NCI-H774 (cell line): ENCODE measurements around the gene INHBC.
"Not testable (repeated sequence)": the region's sequence is repeated elsewhere in the genome, so short reads cannot be mapped to it uniquely, and the experiment has no call there.

Experiments
- DNase-seq: peaks from one replicate; lab custom pipeline; 2025; lab: John Stamatoyannopoulos, UW

The INHBC gene

DNA sequence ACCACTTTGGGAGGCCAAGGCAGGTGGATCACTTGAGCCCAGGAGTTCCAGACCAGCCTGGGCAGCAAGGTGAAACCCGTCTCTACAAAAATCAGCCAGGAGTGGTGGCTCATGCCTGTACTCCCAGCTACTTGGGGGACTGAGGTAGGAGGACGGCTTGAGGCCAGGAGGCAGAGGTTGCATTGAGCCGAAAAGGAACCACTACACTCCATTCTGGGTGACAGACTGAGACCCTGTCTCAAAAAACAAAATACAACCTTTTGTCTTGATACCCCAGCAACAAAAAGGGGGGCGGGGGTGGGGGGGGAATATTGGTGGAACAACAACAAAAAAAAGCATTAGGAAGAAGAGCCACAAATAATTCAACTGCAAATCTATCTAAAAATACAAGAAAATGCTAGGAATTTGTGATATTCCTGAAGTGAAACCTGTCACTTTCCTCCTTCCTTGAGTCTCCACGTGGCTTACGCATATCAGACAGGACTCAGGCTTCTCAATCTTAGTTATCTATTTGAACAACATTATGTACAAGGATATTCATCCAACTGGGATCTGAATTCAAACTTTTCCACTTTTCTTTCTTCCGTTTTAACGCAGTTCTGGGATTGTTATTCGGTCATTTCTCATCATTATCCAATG, 5.0 kb upstream of the INHBC start:
- no peak for DNase-seq

DNA sequence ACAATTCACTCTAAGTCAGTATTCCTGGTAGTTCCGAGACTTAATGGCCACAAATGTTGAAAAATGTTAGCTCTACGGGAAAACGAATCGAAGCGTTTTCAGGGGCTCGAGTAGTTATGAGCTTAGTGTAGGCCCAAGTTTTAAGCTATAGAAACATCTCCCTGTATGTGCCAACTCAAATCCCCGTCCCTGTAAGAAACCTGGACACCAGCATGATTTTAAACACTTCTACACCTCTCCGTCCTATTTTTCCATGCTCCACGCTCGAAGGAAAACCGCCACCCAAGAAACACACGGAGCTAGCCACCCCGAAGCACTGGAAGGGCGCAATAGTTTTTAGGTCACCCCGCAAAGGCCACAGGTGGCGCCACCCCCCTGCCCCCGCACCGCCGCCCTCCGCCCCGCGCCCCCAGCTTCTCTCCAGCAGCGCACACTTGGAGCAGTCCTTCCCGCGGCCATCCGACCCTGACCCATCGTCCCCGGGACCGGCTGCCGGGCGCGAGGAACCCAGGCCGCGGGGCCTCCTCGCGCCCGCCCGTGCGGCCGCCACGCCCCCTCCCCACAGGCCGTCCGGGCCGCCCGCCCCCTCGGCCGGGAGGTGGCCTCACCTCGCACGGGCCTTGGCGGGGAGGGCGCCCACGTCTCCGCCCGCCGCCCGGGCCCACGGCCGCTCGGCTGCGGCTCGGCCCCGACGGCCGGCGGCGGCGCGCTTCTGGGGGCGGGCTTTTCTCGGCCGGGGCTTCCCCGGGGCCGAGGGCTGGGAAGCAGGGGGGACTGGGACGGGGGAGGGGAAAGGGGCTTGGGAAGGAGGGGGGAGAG, 4.3 kb upstream of the INHBC start:
- peak; percentile 79 for DNase-seq

DNA sequence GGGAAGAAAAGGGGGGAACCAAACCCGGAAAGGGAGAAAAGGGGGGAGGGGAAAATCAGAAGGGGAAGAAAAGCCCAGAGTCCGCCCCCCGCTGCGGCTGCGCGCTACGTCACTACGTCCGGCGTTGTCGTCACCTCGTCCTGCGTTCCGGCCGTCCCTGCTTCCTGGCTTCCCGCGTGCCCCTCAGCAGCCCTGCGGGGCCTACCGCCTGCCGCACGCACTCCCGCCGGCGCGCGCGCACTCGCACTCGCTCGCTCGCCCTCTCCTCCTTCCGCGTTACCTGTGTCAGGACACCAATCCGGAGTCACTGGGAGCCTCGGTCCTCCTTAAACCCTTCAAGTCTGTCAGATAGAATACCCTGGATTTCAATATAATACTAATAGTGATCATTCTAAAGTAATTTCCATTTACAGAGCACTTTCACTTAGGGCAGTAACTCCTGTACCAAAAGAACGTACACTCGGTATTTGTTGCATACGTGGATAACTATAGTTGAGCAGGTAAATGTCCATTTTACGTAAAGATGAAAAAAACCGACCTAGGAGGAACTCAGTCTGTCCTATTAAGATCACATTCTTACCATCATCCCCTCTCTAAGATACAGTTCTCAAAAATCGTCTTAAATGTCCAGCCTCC, 3.5 kb upstream of the INHBC start, which contains the start of gene R3HDM2:
Gene R3HDM2 (minus strand): TSS at position 113 of the 636 bp plus-strand sequence. CDS start 120,615 bp downstream, outside the sequence.
- DNase-seq = peak; percentile 97

DNA sequence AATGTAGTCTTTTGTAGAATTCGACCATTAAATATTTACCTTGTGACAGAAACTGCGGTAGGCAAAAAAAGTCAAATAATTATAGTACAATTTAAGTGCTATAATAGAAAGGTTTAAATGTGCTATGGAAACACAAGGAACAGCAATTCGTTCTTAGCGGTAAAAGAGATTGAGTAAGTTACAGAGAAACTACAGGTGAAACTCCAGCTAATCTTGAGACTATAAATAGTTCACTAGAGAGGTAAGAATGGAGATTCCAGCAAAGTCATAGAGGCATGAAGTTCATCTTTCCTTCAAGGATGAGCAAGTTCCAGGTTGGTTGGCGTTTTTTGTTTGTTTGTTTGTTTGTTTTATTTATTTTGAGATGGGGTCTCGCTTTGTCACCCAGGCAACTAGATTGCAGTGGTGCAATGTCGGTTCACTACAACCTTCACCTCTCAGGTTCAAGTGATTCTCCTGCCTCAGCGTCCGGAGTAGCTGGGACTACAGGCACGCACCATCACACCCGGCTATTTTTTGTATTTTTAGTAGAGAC, 2.9 kb upstream of the INHBC start:
- DNase-seq = no peak

DNA sequence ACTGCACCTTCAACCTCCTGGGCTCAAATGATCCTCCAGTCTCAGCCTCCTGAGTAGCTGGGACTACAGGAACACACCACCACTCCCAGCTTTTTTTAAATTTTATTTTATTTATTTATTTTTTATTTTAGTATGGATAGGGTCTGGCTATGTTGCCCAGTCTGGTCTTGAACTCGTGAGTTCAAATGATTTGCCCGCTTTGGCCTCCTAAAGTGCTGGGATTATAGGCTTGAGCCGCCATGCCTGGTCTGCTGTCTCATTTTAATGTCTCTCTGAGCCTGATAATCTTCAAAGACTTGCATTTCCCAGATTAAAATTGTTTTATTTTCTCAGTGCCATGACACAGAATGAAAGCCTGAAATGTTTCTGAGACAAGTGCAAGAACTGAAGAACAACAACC, 1.2 kb upstream of the INHBC start:
- DNase-seq = no peak

DNA sequence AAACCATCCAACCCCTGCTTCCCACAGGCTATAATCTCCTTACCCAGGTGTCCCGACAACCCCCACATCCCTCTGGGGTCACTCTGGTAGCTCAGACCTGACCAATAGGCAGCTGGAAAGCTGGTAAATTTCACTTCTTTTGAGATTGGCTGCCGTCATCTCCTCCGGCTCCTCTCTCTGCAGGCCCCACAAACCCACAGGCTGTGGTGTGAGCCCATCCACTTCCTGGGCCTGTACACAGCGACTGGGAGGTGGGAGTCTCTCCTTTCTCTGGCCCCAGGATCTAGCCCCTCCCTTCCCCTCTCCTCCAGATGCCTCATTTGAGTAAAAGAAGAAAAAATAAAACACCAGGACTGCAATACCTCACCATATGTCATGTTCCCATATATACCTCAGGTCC, 709 bp downstream of the INHBC start:
- no peak for DNase-seq

DNA sequence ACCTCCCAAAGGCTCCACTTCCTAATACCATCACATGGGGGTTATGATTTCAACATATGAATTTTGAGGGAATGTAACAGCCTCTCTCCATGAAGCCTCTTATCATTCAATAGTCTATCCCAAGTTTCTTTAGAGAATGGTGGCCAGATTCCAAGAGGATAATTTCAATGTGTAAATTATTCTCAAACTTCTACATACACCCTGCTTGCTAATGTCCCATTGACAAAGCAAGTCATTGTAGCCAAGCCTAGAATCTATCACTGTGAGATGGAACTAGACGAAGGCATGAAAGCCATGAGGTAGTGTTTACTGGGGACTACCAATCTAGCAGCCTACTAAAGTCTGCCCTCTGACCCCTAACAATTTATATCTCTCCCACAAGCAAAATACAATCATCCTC, 3.8 kb downstream of the INHBC start:
- DNase-seq = no peak

DNA sequence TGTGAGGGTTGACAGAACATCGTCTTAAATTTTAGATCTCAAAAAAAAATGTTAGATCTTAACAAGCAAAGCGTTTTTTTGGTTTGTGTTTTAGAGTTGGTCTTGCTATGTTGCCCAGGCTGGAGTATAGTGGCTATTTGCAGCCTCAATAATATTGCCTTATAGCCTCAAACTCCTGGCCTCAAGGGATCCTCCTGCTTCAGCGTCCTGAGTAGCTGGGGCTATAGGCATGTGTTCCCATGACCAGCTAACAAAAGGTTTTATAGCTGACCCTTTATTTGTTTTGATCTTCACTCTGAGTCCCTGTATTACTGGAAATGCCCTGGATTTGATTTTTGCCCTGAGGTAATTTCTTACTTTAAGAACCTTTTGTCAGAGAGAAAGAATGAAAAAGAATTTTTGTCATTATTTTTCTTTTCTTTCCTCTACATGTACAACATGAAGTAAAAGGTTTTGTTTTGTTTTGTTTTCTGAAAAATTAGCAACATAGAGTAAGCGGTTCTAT, 5.2 kb downstream of the INHBC start:
- DNase-seq = no peak

DNA sequence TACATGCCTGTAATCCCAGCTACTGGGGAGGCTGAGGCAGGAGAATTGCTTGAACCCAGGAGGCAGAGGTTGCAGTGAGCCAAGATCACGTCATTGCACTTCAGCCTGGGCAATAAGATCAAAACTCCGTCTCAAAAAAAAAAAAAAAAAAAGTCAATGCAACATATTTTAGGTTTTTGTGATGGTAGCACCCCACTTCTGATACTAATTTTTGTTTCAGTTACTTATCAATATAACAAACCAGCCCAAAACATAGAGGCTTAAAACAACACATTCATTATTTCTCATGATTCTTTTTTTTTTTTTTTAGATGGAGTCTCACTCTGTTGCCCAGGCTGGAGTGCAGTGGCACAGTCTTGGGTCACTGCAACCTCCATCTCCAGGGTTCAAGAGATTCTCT, 6.8 kb downstream of the INHBC start:
- not testable (repeated sequence) for DNase-seq

DNA sequence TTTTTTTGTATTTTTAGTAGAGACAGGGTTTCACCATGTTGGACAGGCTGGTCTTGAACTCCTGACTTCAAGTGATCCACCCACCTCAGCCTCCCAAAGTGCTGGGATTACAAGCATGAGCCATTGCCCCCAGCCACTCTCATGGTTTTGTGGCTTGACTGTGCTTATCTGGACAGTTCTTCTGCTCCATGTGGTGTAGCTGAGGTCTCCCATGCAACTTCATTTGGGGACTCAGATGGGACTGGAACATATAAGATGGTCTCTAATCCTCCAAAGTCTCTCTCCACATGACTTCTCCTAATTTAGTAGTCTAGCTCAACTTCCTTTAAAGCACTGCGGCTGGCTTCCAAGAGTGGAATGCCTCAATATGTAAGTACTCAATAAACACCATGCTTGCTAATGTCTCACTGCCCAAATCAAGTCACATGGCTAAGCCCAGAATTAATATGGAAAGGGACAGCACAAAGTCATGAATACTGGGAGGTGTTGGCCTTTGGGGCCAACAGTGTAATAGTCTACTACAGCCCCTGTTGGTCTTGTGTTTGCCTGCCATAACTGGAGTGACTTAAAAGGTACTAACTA, 7.4 kb downstream of the INHBC start:
- no peak for DNase-seq

DNA sequence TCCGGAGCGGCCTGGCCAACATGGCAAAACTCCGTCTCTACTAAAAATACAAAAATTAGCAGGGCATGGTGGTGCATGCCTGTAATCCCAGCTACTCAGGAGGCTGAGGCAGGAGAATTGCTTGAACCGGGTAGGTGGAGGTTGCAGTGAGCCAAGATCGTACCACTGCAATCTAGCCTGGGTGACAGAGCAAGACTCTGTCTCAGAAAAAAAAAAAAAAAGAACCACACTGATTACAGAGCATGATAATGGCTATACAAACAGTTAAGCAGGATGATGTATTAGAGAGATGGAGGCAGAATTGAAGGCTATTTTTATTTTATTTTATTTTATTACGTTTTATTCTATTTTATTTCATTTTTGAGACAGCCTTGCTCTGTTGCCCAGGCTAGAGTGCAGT, 9.8 kb downstream of the INHBC start:
- not testable (repeated sequence) for DNase-seq

DNA sequence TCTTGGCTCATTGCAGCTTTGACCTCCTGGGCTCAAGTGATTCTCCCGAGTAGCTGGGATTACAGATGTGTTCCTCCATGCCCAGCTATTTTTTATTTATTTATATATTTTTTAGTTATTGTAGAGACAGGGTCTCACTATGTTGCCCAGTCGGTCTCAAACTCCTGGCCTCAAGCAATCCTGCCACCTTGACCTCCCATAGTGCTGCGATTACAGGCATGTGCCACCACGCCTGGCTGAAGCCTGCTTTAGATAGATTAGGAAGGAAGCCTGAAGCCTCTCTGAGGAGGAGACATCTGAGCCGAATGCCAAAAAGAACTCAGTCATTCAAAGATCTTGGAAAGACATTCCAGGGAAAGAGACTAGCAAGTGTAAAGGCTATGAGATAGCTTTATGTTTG, 10.2 kb downstream of the INHBC start:
- DNase-seq = no peak

DNA sequence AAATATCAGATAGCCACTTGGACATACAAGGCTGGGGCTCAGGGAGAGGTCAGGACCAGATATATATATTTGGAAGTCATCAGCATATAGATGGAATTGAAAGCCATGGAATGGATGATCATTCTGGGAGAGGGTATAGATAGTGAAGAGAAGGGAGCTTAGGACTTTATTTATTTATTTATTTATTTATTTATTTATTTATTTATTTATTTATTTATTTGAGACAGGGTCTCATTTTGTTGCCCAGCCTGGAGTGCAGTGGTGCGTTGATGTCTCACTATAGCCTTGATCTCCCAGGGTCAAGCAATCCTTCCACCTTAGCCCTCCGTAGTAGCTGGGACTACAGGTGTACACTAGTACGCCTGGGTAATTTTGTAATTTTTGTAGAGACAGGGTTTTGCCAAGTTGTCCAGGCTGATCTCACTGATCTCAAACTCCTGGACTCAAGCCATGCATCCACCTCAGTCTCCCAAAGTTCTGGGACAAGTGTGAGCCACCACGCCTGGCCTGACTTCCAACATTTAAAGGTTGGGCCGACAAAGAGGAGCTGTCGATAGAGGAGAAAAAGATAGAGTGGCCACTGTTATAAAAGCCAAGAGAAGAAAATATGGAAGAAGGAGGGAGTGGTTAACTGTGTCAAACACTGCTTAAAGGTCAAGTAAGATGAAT, 11.8 kb downstream of the INHBC start:
- DNase-seq = no peak

DNA sequence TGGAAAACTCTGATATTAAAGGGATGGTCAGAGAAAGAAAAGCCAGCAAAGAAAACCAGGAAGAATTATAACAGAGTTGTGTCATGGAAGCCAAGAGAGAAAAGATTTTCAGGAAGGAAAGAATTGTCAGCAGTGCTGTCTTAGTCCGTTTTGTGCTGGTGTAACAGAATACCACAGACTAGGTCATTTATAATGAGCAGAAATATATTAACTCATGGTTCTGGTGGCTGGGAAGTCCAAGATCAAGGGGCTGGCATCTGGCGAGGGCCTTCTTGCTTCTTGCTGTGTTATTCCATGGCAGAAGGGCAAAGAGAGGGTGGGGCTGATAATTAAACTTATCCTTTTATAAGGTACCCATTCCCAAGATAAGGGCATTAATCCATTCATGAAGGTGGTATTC, 14.1 kb downstream of the INHBC start:
- no peak for DNase-seq

DNA sequence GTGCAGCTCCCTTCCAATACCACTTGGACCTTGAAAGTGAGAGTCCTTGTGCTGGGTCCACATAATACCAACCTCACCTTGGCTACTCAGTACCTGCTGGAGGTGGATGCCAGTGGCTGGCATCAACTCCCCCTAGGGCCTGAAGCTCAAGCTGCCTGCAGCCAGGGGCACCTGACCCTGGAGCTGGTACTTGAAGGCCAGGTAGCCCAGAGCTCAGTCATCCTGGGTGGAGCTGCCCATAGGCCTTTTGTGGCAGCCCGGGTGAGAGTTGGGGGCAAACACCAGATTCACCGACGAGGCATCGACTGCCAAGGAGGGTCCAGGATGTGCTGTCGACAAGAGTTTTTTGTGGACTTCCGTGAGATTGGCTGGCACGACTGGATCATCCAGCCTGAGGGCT, 14.8 kb downstream of the INHBC start:
- no peak for DNase-seq

DNA sequence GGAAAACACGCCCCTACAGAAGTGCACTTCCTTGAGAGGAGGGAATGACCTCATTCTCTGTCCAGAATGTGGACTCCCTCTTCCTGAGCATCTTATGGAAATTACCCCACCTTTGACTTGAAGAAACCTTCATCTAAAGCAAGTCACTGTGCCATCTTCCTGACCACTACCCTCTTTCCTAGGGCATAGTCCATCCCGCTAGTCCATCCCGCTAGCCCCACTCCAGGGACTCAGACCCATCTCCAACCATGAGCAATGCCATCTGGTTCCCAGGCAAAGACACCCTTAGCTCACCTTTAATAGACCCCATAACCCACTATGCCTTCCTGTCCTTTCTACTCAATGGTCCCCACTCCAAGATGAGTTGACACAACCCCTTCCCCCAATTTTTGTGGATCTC, 15.5 kb downstream of the INHBC start:
- DNase-seq = no peak

DNA sequence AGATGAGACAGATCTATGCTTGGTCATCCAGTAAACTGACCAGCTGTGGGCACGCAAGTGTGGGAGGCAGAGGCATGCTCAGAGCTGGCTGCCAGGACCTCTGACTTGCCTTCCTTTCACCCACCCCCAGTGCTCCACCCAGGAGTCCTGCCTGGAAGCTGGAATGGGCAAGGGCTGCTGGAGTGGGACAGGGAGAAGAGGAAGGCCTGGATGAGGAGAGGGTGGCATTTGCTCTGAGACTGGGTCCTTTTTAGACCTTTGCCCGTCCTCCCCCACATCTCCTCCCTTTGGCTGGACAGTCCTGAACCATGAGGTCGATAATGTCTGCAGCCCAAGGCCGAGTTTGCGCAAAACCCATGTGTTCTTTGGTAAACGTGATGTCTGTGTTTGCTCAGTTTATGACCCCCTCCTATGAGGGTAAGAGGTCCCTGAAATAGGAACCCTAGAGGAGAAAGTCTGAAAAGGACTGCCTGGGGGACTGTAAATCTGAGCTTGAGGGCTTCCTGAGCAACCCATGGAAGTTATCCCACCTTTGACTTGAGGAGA, 16.7 kb downstream of the INHBC start:
- no peak for DNase-seq

DNA sequence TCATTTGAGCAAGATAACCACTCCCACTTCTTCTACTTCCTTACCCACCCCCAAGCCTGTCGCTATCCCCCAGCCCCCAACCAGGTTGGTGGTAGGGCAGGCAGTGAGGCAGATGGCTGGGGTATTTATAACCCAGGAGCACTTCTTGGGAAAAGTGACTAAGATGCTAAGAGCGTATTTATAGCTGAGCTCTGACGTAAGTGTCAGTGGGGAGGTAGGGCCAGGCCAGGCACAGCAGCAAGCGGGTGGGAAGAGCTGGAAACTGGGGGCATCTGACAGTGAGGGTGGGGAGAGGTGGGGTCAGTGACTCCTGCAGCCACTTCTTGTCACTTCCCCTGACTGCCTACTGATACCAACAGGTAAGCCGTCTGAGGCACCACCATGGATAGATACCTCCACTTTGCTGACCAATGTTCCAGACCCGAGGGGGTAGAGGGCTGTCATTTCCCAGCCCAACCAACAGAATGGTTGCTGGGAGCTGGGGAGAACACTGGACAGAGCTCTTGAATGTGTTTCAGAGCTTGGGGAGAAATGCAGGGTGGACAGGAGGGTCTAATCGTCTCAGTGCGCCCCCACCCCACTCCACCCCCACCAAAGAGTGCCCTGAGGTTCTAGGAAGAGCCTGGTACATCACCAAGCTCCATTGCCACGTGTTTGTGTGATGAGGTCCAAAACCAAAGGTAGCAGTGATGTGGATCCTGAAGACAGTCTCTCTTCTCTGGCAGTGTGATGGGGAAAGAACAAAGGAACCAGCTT, 17.8 kb downstream of the INHBC start:
- no peak for DNase-seq

DNA sequence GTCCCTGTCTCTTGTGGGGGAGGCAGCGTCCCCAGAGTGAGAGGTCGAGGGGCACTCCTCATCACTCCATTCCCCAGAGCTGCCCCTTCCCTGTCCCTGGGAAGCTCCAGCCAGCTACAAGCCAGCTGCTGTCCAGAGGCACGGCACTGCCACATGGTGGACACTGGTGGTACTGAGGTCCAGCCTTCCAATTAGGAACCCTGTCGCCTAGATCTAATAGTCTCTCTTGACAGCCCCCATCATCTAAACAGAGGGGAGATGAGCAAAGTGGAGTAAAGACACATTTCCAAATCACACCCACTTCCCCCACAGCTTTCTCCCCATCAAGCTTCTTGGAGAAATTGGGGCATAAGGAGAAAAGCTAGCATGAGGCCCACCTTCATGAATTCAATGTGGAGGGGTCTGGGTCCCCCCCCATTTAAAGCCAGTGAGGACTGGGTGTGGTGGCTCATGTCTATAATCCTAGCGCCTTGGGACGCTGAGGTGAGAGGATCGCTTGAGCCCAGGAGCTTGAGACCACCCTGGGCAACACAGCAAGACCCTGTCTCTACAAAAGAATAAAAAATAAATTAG, 18.4 kb downstream of the INHBC start:
- peak; percentile 66 for DNase-seq

DNA sequence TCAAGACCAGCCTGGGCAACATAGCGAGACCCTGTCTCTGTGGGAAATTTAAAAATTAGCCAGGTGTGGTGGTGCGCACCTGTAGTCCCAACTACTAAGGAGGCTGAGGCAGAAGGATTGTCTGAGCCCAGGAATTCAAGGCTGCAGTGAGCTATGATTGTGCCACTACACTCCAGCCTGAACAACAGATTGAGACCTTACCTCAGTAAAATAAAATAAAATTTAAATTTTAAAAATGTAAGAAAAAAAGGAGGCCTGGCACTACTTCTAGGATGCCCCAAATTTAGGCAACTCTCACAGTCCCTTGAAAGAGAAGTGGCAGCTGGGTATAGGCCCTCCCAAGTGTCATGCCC, 19.6 kb downstream of the INHBC start:
- DNase-seq = no peak
